ENCODE results near the gene UXS1.
"Not testable (repeated sequence)": the region's sequence is repeated elsewhere in the genome, so short reads cannot be mapped to it uniquely, and the experiment has no call there.

UXS1 gene

GRCh38 chr2:106193977-106194778, at the start of gene UXS1:
Gene UXS1 (minus strand): TSS chr2:106194301. CDS start chr2:106194241, 60 bp downstream.
- peak; percentile 99 for DNase-seq (ENCODE audit: low spot score)

GRCh38 chr2:106239491-106239890, 45.4 kb upstream of the UXS1 start:
- DNase-seq (ENCODE audit: low spot score): not testable (repeated sequence)

- not testable (repeated sequence) for DNase-seq (ENCODE audit: low spot score)
These were observed 41.3 kb upstream of the UXS1 start for GRCh38 chr2:106235392-106235791.

- no peak for DNase-seq (ENCODE audit: low spot score)
These were observed 39.2 kb upstream of the UXS1 start for GRCh38 chr2:106233350-106233706.

GRCh38 chr2:106232638-106233349, 38.7 kb upstream of the UXS1 start:
- DNase-seq (ENCODE audit: low spot score): no peak

- no peak for DNase-seq (ENCODE audit: low spot score)
These were observed 29.2 kb upstream of the UXS1 start for GRCh38 chr2:106223347-106223746.

- DNase-seq (ENCODE audit: low spot score): not testable (repeated sequence)
These were observed 28.0 kb upstream of the UXS1 start for GRCh38 chr2:106222057-106222456.

GRCh38 chr2:106219813-106220212, 25.7 kb upstream of the UXS1 start:
- DNase-seq (ENCODE audit: low spot score): no peak

- not testable (repeated sequence) for DNase-seq (ENCODE audit: low spot score)
These were observed 25.1 kb upstream of the UXS1 start for GRCh38 chr2:106219157-106219556.

- DNase-seq (ENCODE audit: low spot score): no peak
These were observed 14.8 kb upstream of the UXS1 start for GRCh38 chr2:106208874-106209273.

- no peak for DNase-seq (ENCODE audit: low spot score)
These were observed 14.3 kb upstream of the UXS1 start for GRCh38 chr2:106208399-106208798.

GRCh38 chr2:106207246-106207645, 13.1 kb upstream of the UXS1 start:
- DNase-seq (ENCODE audit: low spot score): no peak

- DNase-seq (ENCODE audit: low spot score): no peak
These were observed 11.4 kb upstream of the UXS1 start for GRCh38 chr2:106205488-106205887.

- DNase-seq (ENCODE audit: low spot score): not testable (repeated sequence)
These were observed 10.4 kb upstream of the UXS1 start for GRCh38 chr2:106204551-106204950.

- no peak for DNase-seq (ENCODE audit: low spot score)
These were observed 7.6 kb upstream of the UXS1 start for GRCh38 chr2:106201661-106202060.

GRCh38 chr2:106197878-106198277, 3.8 kb upstream of the UXS1 start:
- DNase-seq (ENCODE audit: low spot score): no peak

- no peak for DNase-seq (ENCODE audit: low spot score)
These were observed 1.9 kb upstream of the UXS1 start for GRCh38 chr2:106195981-106196380.

- no peak for DNase-seq (ENCODE audit: low spot score)
These were observed 1.4 kb upstream of the UXS1 start for GRCh38 chr2:106195456-106195855.

- DNase-seq (ENCODE audit: low spot score): peak; percentile 68
These were observed 468 bp downstream of the UXS1 start for GRCh38 chr2:106193690-106193976.

GRCh38 chr2:106192752-106193689, 1.1 kb downstream of the UXS1 start:
- DNase-seq (ENCODE audit: low spot score): no peak

- no peak for DNase-seq (ENCODE audit: low spot score)
These were observed 2.5 kb downstream of the UXS1 start for GRCh38 chr2:106191511-106192016.

GRCh38 chr2:106189764-106190468, 4.2 kb downstream of the UXS1 start:
- DNase-seq (ENCODE audit: low spot score): no peak

Measured in left forelimb (tissue), 1 donor.